ENCODE measurements around the gene PRUNE2. TPM values are rescaled to one million over a fixed set of nuclear protein-coding genes. Genes with fewer than 3 reads are reported as not detected.

Gene PRUNE2
- total and polyA plus RNA-seq, 2 of the 13 experiments (the other 11 are each of a cell fraction or from before 2014, with no cell fraction given): 0.02 TPM; not detected in 1

GRCh38 chr9:76733096-76733495 lies 172.8 kb downstream of the PRUNE2 start (continued):
- TF ChIP-seq ZBTB2 (CRISPR knock-in tag; IDR thresholded peaks at IDR 0.05; ENCODE audit: low read depth) (no peak), E2F1 (CRISPR knock-in tag; IDR thresholded peaks at IDR 0.05) (no peak), ASH2L (IDR thresholded peaks at IDR 0.05; ENCODE audit: insufficient read length, low read depth, low read length) (no peak), ZNF547 (CRISPR knock-in tag; IDR thresholded peaks at IDR 0.05) (no peak), ISL2 (CRISPR knock-in tag; IDR thresholded peaks at IDR 0.05) (no peak), ZNF207 (IDR thresholded peaks at IDR 0.05; ENCODE audit: borderline replicate concordance) (no peak), ZNF383 (CRISPR knock-in tag; IDR thresholded peaks at IDR 0.05; ENCODE audit: borderline replicate concordance) (no peak), ZNF34 (CRISPR knock-in tag; IDR thresholded peaks at IDR 0.05; ENCODE audit: borderline replicate concordance) (no peak)

GRCh38 chr9:76732341-76732958 lies 173.5 kb downstream of the PRUNE2 start:
- no peak for DNase-seq (ENCODE audit: low spot score)
- Histone ChIP-seq H3K27me3 (ENCODE audit: control insufficient read depth in 1 of 2, insufficient read depth in 2 of 2, low read length in 2 of 2) (peaks cover 0 to 4% of the 10 kb centered on the region in 2 experiments; a peak in 2 of 5 replicates), H3K36me3 (replicated peaks in 1 of 2; ENCODE audit: control insufficient read depth in 1 of 2, insufficient read depth in 2 of 2, low read length in 2 of 2) (no peaks in the 10 kb centered on the region), H3K4me1 (ENCODE audit: insufficient read depth, low read length) (no peaks in the 10 kb centered on the region), H3K4me2 (ENCODE audit: low read depth, low read length) (no peak overlapping the region), H3K27ac (ENCODE audit: extremely low read length, insufficient read depth, low read length) (no peak overlapping the region), H2AFZ (ENCODE audit: low read length) (no peak overlapping the region), H3K9me3 (ENCODE audit: low read length) (no peaks in the 10 kb centered on the region), H3K9ac (ENCODE audit: insufficient read depth, low read depth, low read length) (no peak overlapping the region), H3K79me2 (ENCODE audit: insufficient read depth, low read length) (no peaks in the 10 kb centered on the region), H3K4me3 (replicated peaks in 1 of 3; ENCODE audit: insufficient read depth in 1 of 3, low read depth in 2 of 3, low read length in 3 of 3) (no peak overlapping the region), H4K20me1 (ENCODE audit: insufficient read depth, low read length) (no peaks in the 10 kb centered on the region)
- ChIA-PET CTCF (ENCODE audit: low intra/inter-chr PET ratio, low total read pairs) (no interaction called here), POLR2A (no interaction called here)
- in situ Hi-C loops (cut with HindIII; ENCODE audit: extremely low pct_ligation_motif_present, low pct_unique_long_range_greater_than_20kb): no loop called here
- FAIRE-seq: no peak
- ATAC-seq: no peak
- intact Hi-C loops (cut with micrococcal nuclease; ENCODE audit: unreplicated experiment): no loop called here
- WGBS (ENCODE audit: low lambda C conversion rate): 23% methylated on average over 3 of the region's 3 CpGs
- no TSS peak for BruUV-seq (replicated peaks)
- TF ChIP-seq RBM39 (IDR thresholded peaks at IDR 0.05; ENCODE audit: low read depth, low read length, poor library complexity, severe bottlenecking): no peak
- TF ChIP-seq RXRA (CRISPR knock-in tag; IDR thresholded peaks at IDR 0.05): no peak
- TF ChIP-seq POLR2AphosphoS2 (IDR thresholded peaks at IDR 0.05; ENCODE audit: low read depth, low read length): no peak
- no peak for TF ChIP-seq THAP11 (CRISPR knock-in tag; IDR thresholded peaks at IDR 0.05)
- no peak for TF ChIP-seq ZNF318 (CRISPR knock-in tag; IDR thresholded peaks at IDR 0.05)

Measured in HepG2 (cell line).